Measurements from ENCODE around the gene FILIP1L. TPM values are rescaled to one million over a fixed set of nuclear protein-coding genes. Genes with fewer than 3 reads are reported as not detected.

FILIP1L gene
- total RNA-seq, 1 donor from 2014 or later: 19.1 TPM

DNA sequence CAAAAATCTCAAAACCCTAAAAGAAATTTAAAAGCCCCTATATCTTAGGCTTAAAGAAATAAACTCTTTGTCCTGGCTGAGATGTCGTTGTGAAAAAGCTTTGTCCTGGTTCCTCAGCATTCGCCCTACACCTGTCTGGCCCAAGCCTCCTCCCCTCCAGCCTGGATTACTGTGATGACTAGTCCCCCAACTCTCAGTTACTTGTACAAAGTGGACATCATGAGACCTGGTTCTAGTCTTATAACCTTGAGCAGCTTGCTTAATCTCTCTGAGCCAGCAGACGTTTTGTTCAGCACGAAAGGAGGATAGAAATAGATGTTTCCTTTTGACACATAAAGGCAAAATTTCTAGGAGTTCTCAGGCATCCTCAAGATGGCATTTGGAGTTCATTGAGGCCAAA is 51.6 kb downstream of the FILIP1L start:
- TF ChIP-seq, protein P1, sequence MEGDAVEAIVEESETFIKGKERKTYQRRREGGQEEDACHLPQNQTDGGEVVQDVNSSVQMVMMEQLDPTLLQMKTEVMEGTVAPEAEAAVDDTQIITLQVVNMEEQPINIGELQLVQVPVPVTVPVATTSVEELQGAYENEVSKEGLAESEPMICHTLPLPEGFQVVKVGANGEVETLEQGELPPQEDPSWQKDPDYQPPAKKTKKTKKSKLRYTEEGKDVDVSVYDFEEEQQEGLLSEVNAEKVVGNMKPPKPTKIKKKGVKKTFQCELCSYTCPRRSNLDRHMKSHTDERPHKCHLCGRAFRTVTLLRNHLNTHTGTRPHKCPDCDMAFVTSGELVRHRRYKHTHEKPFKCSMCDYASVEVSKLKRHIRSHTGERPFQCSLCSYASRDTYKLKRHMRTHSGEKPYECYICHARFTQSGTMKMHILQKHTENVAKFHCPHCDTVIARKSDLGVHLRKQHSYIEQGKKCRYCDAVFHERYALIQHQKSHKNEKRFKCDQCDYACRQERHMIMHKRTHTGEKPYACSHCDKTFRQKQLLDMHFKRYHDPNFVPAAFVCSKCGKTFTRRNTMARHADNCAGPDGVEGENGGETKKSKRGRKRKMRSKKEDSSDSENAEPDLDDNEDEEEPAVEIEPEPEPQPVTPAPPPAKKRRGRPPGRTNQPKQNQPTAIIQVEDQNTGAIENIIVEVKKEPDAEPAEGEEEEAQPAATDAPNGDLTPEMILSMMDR (IDR thresholded peaks at IDR 0.05; ENCODE audit: unreplicated experiment): no peak
- no peak overlapping the region for H3K27ac Mint-ChIP-seq (ENCODE audit: unreplicated experiment)
- H3K4me3 Mint-ChIP-seq (ENCODE audit: unreplicated experiment): no peak overlapping the region
- peaks cover 12% of the 10 kb centered on the region for H3K4me1 Mint-ChIP-seq (ENCODE audit: unreplicated experiment)
- H3K9me3 Mint-ChIP-seq (ENCODE audit: unreplicated experiment): no peaks in the 10 kb centered on the region
- no peaks in the 10 kb centered on the region for H3K36me3 Mint-ChIP-seq (ENCODE audit: low read depth, unreplicated experiment)
- no peak for DNase-seq (ENCODE audit: low spot score)
- no peaks in the 10 kb centered on the region for H3K27me3 Mint-ChIP-seq (ENCODE audit: unreplicated experiment)

DNA sequence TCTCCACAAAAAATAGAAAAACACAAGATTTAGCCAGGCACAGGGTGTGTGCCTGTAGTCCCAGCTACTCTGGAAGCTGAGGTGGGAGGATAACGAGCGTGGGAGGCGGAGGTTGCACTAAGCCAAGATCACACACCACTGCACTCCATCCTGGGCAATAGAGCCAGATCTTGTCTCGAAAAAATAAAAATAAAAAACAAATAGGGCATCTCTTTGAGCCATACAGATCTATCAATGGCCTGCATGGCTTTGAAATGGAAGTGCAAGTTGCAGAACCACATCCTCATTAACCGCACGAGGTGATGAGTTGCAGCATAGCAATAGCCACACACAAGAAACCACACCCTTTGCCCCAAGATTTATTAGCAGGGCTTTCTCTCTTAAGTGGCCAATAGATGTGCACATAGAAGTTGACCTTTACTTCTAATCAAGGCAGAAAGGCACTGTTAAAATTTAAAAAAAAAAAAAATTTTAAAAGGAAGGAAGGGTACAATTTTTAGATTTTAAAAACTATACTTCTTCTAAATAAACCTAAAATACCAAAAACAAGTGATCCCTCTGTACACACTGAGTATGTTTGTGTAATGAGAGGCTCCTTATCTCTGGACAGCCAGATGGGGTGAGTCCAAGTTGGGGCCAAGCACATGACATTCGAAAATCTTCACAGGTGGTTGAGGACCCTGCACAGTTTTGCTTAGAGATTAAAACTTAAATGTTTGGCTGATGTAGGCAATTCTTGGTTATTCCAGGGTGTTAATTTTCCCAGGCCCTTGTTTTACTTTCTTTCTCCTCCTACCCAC is 53.4 kb downstream of the FILIP1L start:
- H3K4me3 Mint-ChIP-seq (ENCODE audit: unreplicated experiment): no peak overlapping the region
- TF ChIP-seq, protein P1 (IDR thresholded peaks at IDR 0.05; ENCODE audit: unreplicated experiment): no peak
- no peak overlapping the region for H3K27ac Mint-ChIP-seq (ENCODE audit: unreplicated experiment)

DNA sequence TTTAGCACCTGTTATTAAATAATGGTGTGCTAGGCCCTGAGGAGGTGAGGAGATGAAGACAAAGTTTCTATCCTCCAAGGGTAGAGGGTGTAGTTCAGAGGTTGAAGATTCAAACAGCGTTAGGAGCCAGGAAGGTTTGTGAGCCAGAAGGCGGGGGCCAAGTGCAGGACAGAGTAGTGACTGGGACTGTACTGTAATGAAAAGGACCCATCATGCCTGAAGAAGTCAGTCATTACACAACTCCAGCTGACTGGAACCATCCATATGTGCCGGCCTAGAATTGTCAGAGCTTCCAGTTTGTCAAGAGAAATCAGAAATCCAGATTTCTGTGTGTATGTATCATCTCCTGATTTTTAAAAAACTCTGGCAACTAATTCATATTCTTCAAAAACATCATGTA is 54.8 kb downstream of the FILIP1L start:
- no peak for DNase-seq (ENCODE audit: low spot score)
- Mint-ChIP-seq H3K4me1 (ENCODE audit: unreplicated experiment) (peaks cover 10% of the 10 kb centered on the region), H3K27ac (ENCODE audit: unreplicated experiment) (no peak overlapping the region), H3K4me3 (ENCODE audit: unreplicated experiment) (no peak overlapping the region), H3K27me3 (ENCODE audit: unreplicated experiment) (peaks cover 2% of the 10 kb centered on the region), H3K36me3 (ENCODE audit: low read depth, unreplicated experiment) (no peaks in the 10 kb centered on the region), H3K9me3 (ENCODE audit: unreplicated experiment) (no peaks in the 10 kb centered on the region)
- TF ChIP-seq, protein P1 (IDR thresholded peaks at IDR 0.05; ENCODE audit: unreplicated experiment): no peak

More for the DNA sequence above, 53.4 kb downstream of the FILIP1L start:
- no peak for DNase-seq (ENCODE audit: low spot score)
- no peaks in the 10 kb centered on the region for H3K27me3 Mint-ChIP-seq (ENCODE audit: unreplicated experiment)
- H3K4me1 Mint-ChIP-seq (ENCODE audit: unreplicated experiment): peaks cover 12% of the 10 kb centered on the region
- no peaks in the 10 kb centered on the region for H3K36me3 Mint-ChIP-seq (ENCODE audit: low read depth, unreplicated experiment)
- no peaks in the 10 kb centered on the region for H3K9me3 Mint-ChIP-seq (ENCODE audit: unreplicated experiment)

DNA sequence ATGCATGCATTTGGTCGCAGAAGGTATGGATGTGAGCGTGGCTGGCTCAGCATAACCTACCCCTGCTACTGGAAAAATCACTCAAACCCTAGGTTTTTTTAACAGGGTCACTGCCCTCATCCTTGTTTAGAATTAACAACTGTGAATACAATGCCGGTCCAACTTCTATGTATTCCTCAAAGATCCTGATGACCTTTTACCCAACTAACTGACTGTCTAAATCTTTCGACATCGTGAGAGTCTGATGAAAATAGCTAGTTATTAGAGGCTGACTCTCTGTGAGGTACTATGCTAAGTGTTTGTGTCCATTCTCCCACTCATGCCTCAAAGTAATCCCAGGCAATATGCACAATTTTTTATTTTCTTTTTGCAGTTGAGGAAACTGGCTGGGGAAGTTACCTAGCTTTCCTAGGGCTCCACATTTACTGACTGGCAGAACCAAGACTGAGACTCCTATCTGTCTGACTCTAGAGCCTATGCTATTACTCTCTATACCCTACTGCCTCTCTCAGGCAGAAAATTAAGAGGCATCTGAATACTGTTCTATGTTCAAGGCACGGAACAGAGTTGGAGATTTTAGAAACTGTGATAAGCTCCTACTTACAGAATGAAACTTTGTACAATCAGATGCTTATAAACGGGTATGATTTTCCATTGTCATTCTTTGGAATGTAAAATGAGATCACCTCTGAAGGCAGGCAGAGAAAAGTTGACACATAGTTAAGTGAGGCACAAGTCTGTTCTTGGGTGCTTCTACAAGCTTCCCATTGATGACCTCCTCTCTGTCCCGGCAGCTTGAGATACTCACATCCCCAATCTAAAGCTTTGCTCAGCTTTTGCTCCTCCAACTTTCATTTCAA is 56.4 kb downstream of the FILIP1L start:
- TF ChIP-seq, protein P1 (IDR thresholded peaks at IDR 0.05; ENCODE audit: unreplicated experiment): no peak
- Mint-ChIP-seq H3K4me3 (ENCODE audit: unreplicated experiment) (no peak overlapping the region), H3K27me3 (ENCODE audit: unreplicated experiment) (peaks cover 4% of the 10 kb centered on the region), H3K27ac (ENCODE audit: unreplicated experiment) (no peak overlapping the region), H3K9me3 (ENCODE audit: unreplicated experiment) (no peaks in the 10 kb centered on the region), H3K36me3 (ENCODE audit: low read depth, unreplicated experiment) (no peaks in the 10 kb centered on the region), H3K4me1 (ENCODE audit: unreplicated experiment) (no peaks in the 10 kb centered on the region)
- DNase-seq (ENCODE audit: low spot score): no peak

Measured in endothelial cell (in vitro differentiated cells).